WTC11 (cell line): ENCODE data around the gene DESI1.

Experiments
- TF ChIP-seq, protein P1 (sequence below): fragments of 200-600 bp; IDR thresholded peaks from 2 replicates; pipeline ENCODE4 v1.8.0; 2022; ENCODE audit warnings: antibody characterized with exemption
- TF ChIP-seq, protein P2 (sequence below): sonication (generic); formaldehyde crosslinking; IDR thresholded peaks from 2 replicates; pipeline ENCODE4 v1.8.1; 2022; ENCODE audit warnings: low read depth, missing genetic modification reagents, borderline replicate concordance
- TF ChIP-seq, protein P3 (sequence below): sonication (generic); formaldehyde crosslinking; IDR thresholded peaks from 2 replicates; pipeline ENCODE4 v1.8.0; 2023; ENCODE audit warnings: mild to moderate bottlenecking, missing genetic modification reagents

DNA sequence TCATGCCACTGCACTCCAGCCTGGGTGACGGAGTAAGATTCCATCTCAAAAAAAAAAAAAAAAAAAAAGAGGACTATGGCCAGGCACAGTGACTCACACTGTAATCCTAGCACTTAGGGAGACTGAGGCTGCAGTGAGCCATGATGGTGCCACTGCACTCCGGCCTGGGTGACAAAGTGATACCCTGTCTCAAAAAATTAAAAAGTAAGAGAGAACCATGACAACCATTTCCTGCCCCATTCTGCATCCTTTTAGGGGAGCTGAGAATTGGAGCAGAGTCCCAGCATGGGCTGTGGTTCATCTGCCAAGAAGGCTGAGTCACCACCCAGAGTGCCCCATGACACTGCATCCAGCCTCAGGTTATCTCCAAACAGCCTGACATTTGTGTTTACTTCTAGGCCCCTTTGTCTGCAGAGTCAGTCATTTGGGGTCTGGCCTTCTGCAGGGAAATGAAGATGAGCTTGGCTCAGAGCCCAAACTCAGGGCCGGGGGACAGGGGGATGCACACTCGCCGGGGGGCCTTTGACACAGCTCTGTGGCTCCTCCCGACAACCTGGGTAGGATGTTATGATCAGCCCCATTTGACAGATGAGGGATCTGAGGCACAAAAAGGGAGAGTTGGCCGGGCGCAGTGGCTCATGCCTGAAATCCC, 55.3 kb downstream of the DESI1 start:
- TF ChIP-seq, protein P1, sequence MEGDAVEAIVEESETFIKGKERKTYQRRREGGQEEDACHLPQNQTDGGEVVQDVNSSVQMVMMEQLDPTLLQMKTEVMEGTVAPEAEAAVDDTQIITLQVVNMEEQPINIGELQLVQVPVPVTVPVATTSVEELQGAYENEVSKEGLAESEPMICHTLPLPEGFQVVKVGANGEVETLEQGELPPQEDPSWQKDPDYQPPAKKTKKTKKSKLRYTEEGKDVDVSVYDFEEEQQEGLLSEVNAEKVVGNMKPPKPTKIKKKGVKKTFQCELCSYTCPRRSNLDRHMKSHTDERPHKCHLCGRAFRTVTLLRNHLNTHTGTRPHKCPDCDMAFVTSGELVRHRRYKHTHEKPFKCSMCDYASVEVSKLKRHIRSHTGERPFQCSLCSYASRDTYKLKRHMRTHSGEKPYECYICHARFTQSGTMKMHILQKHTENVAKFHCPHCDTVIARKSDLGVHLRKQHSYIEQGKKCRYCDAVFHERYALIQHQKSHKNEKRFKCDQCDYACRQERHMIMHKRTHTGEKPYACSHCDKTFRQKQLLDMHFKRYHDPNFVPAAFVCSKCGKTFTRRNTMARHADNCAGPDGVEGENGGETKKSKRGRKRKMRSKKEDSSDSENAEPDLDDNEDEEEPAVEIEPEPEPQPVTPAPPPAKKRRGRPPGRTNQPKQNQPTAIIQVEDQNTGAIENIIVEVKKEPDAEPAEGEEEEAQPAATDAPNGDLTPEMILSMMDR = no peak
- TF ChIP-seq, protein P2, sequence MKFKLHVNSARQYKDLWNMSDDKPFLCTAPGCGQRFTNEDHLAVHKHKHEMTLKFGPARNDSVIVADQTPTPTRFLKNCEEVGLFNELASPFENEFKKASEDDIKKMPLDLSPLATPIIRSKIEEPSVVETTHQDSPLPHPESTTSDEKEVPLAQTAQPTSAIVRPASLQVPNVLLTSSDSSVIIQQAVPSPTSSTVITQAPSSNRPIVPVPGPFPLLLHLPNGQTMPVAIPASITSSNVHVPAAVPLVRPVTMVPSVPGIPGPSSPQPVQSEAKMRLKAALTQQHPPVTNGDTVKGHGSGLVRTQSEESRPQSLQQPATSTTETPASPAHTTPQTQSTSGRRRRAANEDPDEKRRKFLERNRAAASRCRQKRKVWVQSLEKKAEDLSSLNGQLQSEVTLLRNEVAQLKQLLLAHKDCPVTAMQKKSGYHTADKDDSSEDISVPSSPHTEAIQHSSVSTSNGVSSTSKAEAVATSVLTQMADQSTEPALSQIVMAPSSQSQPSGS = no peak
- TF ChIP-seq, protein P3, sequence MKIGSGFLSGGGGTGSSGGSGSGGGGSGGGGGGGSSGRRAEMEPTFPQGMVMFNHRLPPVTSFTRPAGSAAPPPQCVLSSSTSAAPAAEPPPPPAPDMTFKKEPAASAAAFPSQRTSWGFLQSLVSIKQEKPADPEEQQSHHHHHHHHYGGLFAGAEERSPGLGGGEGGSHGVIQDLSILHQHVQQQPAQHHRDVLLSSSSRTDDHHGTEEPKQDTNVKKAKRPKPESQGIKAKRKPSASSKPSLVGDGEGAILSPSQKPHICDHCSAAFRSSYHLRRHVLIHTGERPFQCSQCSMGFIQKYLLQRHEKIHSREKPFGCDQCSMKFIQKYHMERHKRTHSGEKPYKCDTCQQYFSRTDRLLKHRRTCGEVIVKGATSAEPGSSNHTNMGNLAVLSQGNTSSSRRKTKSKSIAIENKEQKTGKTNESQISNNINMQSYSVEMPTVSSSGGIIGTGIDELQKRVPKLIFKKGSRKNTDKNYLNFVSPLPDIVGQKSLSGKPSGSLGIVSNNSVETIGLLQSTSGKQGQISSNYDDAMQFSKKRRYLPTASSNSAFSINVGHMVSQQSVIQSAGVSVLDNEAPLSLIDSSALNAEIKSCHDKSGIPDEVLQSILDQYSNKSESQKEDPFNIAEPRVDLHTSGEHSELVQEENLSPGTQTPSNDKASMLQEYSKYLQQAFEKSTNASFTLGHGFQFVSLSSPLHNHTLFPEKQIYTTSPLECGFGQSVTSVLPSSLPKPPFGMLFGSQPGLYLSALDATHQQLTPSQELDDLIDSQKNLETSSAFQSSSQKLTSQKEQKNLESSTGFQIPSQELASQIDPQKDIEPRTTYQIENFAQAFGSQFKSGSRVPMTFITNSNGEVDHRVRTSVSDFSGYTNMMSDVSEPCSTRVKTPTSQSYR (CRISPR knock-in tag) = no peak
